K562 treated with DMSO at 1 percent for 48 hours (cell line): ENCODE results near the gene ALPK3. TPM values are rescaled to one million over a fixed set of nuclear protein-coding genes. Genes with fewer than 3 reads are reported as not detected.

Experiments
- total RNA-seq: library from RNA; unstranded; fragments of 300-600 nt; gene quantifications from 2 replicates; pipeline ENCODE4 v1.2.3, GENCODE V29; 2022; ENCODE audit warnings: low replicate concordance; ENCODE audit errors: extremely low read depth

Gene ALPK3, protein sequence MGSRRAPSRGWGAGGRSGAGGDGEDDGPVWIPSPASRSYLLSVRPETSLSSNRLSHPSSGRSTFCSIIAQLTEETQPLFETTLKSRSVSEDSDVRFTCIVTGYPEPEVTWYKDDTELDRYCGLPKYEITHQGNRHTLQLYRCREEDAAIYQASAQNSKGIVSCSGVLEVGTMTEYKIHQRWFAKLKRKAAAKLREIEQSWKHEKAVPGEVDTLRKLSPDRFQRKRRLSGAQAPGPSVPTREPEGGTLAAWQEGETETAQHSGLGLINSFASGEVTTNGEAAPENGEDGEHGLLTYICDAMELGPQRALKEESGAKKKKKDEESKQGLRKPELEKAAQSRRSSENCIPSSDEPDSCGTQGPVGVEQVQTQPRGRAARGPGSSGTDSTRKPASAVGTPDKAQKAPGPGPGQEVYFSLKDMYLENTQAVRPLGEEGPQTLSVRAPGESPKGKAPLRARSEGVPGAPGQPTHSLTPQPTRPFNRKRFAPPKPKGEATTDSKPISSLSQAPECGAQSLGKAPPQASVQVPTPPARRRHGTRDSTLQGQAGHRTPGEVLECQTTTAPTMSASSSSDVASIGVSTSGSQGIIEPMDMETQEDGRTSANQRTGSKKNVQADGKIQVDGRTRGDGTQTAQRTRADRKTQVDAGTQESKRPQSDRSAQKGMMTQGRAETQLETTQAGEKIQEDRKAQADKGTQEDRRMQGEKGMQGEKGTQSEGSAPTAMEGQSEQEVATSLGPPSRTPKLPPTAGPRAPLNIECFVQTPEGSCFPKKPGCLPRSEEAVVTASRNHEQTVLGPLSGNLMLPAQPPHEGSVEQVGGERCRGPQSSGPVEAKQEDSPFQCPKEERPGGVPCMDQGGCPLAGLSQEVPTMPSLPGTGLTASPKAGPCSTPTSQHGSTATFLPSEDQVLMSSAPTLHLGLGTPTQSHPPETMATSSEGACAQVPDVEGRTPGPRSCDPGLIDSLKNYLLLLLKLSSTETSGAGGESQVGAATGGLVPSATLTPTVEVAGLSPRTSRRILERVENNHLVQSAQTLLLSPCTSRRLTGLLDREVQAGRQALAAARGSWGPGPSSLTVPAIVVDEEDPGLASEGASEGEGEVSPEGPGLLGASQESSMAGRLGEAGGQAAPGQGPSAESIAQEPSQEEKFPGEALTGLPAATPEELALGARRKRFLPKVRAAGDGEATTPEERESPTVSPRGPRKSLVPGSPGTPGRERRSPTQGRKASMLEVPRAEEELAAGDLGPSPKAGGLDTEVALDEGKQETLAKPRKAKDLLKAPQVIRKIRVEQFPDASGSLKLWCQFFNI (N-terminal part only)
- total RNA-seq, result not detected in 2 replicates

DNA sequence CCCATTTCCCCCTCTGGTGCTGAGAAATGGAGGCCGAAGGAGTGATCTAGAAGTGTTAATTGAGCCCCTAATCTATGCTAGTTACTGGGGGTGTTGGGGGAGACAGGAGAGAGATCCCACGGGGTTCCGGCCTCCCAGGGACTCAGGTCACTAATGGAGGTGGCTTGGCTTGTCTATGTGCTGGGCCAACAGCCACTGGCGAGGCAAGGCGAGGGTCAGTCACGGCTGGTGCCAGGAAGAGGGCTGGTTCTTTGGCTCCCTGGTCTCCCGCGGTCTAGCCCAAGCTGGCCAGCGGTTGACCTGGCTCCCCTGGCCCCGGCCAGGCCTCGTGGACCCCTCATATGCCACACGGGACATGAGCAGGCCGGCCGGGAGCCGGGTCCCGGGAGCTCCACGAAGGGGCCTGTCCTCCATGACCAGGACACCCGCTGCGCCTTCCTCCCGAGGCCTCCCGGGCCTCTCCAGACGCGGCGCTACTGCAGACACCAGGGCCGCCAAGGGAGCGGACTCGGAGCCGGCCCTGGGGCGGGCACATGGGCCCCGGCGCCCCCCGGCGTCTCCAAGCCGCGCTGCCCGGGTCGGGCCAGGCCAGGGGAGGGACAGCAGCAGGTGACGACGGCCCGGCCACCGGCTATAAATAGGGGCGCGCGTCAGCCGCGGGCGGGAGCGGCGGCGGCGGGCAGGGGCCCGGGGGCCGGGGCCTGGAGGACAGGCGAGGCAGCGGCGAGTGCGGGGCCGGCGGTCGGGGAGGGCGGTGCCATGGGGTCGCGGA is at the start of gene ALPK3:
TSS of gene ALPK3 (plus strand) at position 663 of the 772 bp plus-strand sequence. CDS start at position 760, 97 bp downstream.

DNA sequence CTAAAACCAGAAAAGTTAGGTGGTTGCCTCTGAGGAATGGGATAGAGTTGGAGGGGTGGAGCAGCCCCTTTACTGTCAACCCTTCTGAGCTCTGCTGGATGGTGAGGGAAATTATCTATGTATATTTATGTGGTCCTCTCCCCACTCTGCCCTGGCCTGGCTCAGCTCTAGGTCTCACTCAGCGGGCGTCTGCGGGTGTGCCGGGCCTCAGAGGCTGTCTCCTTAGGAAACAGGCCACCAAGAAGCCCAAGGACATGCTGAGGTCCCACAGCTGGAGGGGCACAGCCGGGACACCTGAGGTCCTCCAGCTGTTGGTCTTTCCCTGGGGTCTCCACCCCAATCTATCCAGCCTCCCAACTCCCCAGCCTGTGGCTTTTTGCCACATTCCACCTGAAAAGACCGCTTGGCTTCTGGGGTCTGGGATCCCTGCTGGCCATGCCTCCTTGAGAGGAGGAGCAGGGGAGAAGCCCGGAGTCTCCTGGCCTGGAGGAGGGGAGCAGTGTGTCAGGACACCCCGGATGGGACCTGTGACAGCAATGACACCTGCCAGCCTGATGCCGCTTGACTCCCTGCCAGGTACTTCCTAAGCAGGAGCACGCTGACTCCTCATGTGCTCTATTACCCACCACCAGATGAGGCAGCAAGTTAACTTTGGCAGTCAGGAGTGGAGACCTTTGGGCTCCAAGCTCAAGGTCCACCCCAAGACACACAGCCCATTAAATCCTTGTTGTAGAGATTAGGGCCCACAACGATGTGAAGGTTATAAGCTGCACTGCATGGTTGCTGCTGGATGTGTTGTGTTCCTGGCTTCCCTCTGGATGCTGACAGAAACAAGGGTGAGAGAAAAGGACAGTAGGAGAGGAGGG is 67.0 kb downstream of the ALPK3 start, which contains the start of gene SLC28A1:
TSS of gene SLC28A1 (plus strand) at position 747 of the 866 bp plus-strand sequence. CDS start 3,099 bp downstream, outside the sequence.

Other genes with a start within 250 kb of the ALPK3 start
- not detected in 2 replicates for gene ZSCAN2, start 216.3 kb upstream of the ALPK3 start, total RNA-seq
- gene WDR73, start 163.1 kb upstream of the ALPK3 start, total RNA-seq, result not detected in 2 replicates
- not detected in 2 replicates for gene NMB, start 159.2 kb upstream of the ALPK3 start, total RNA-seq
- gene SEC11A, start 101.2 kb upstream of the ALPK3 start, total RNA-seq, result not detected in 2 replicates
- not detected in 2 replicates for gene ZNF592, start 68.8 kb upstream of the ALPK3 start, total RNA-seq
- not detected in 2 replicates for gene SLC28A1, start 67.3 kb downstream of the ALPK3 start, total RNA-seq
- gene PDE8A, start 164.5 kb downstream of the ALPK3 start, total RNA-seq, result not detected in 2 replicates